Brain microvascular endothelial cell (primary cell): ENCODE results near the gene FOCAD.

Experiments
- DNase-seq: peaks from one replicate; pipeline ENCODE4 v3.0.0-alpha.2; 2020
- H3K27ac ChIP-seq: fragments of 250-450 bp; sonication (Bioruptor Pico); 2 replicates; pipeline ENCODE4 v1.5.1; 2020; ENCODE audit warnings: mild to moderate bottlenecking, moderate library complexity
- H3K27me3 ChIP-seq: fragments of 250-450 bp; sonication (Bioruptor Pico); replicated peaks from 2 replicates; pipeline ENCODE4 v1.5.1; 2020; ENCODE audit warnings: mild to moderate bottlenecking
- H3K36me3 ChIP-seq: fragments of 250-450 bp; sonication (Bioruptor Pico); replicated peaks from 2 replicates; pipeline ENCODE4 v1.5.1; 2020; ENCODE audit warnings: mild to moderate bottlenecking
- H3K4me3 ChIP-seq: 2 replicates; pipeline ENCODE4 v1.5.1; 2011; ENCODE audit warnings: low read depth, mild to moderate bottlenecking, control low read depth, low read length, moderate library complexity
- in situ Hi-C: cut with HindIII; loops from 2 replicates; pipeline ENCODE4 v1.10.0; 2017; ENCODE audit warnings: low sequenced_read_pairs, low pct_ligation_motif_present
- TF ChIP-seq, protein P1 (sequence below): IDR thresholded peaks from 2 replicates; pipeline ENCODE4 v1.5.1; 2011; ENCODE audit warnings: low read depth, mild to moderate bottlenecking, moderate library complexity, low read length, control low read depth, inconsistent platforms; ENCODE audit errors: missing control alignments

Gene FOCAD

DNA sequence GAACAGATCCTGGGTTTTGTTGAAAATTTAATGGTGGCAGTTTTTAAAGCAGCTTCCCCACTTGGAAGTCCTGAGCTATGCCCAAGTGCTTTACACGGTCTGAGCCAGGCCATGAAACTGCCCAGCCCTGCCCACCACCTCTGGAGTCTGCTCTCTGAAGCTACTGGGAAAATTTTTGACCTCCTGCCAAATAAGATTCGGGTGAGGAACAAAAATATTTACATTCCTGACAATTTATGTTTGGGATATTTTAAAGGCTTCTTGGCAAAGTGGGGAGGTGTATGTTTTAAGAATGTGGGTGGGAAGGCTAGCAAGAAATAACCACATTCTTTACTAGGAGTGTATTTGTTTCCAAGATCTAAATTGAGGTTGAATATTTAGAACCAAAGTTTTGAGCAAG lies 297.4 kb downstream of the FOCAD start:
- peak; percentile 53 for DNase-seq
- TF ChIP-seq, protein P1, sequence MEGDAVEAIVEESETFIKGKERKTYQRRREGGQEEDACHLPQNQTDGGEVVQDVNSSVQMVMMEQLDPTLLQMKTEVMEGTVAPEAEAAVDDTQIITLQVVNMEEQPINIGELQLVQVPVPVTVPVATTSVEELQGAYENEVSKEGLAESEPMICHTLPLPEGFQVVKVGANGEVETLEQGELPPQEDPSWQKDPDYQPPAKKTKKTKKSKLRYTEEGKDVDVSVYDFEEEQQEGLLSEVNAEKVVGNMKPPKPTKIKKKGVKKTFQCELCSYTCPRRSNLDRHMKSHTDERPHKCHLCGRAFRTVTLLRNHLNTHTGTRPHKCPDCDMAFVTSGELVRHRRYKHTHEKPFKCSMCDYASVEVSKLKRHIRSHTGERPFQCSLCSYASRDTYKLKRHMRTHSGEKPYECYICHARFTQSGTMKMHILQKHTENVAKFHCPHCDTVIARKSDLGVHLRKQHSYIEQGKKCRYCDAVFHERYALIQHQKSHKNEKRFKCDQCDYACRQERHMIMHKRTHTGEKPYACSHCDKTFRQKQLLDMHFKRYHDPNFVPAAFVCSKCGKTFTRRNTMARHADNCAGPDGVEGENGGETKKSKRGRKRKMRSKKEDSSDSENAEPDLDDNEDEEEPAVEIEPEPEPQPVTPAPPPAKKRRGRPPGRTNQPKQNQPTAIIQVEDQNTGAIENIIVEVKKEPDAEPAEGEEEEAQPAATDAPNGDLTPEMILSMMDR, result no peak
- Histone ChIP-seq H3K36me3 (no peaks in the 10 kb centered on the region), H3K4me3 (no peak overlapping the region), H3K27me3 (no peaks in the 10 kb centered on the region), H3K27ac (peak overlapping the region; percentile 33)
- in situ Hi-C loops, result no loop called here

DNA sequence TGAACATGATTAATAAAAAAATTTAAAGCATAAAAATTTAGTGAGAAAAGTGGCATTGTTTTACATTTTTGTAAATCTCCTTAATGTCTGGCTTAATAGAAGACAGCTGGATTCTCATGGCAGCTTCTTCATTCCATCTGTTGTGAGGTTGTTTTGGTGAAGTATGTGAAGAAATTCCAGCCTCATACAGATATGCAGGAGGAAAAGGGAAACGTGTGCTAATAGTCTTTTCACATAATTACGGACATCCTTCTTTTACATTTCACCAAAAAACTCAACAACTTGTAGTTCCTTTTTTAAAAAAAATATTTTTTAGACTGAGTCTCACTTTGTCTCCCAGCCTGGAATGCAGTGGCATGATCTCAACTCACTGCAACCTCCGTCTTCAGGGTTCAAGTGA lies 300.4 kb downstream of the FOCAD start:
- no peaks in the 10 kb centered on the region for H3K27me3 ChIP-seq
- H3K4me3 ChIP-seq, result no peak overlapping the region
- DNase-seq, result no peak
- H3K36me3 ChIP-seq, result no peaks in the 10 kb centered on the region
- in situ Hi-C loops, result no loop called here
- no peak overlapping the region for H3K27ac ChIP-seq
- TF ChIP-seq, protein P1, result no peak

DNA sequence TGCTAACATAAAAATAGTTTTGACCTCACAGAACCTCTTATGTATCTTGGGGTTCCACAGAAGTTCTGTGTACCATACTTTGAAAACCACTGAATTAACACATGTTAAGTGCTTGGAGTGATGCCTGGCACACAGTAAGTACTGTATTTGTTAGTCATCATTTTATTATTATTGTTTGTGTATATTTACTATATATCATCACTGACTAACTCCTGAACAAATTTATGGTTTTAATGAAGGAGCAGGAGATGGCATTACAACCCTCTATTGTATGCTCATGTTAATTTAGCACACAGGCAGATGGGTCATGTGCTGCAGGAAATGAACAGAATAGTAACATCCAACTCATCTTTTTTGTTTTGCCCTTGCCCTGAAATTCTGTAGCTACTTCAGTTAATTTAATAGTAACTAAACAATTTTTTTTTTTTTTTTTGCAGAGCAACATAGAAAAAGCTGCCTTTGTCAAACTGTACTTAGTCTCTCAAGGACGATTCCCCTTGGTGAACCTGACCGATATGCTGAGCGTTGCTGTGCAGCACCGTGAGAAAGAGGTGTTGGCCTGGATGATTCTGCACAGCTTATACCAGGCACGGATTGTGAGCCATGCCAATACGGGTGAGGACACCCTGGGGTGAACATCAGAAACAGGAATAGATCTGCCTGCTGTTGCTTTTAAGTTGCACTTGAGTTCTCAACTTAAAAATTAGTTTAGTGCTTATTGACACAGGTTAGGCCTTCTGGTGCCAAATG lies 302.0 kb downstream of the FOCAD start:
- Histone ChIP-seq H3K27ac (no peak overlapping the region), H3K27me3 (no peaks in the 10 kb centered on the region), H3K4me3 (no peak overlapping the region), H3K36me3 (peaks cover 7% of the 10 kb centered on the region)
- TF ChIP-seq, protein P1, result no peak
- DNase-seq, result no peak
- in situ Hi-C loops, result no loop called here

DNA sequence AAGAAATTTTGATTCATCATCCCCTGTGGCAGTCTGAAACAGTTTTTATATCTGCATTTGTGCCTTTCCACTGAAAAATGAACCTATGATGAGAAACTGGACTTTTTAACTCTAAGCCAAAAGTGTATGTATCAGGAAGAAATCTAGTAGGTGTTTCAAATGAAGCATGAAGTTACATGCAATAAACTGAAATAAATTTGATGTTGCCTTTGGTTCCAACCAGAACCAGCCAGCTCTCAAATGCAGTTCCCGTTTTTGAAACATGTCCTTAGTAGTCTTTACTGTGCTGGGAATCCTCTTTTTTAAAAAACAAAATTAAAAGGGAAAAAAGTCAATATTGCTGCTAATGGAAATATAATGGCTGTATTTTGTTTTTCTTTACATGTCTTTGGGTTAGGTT lies 303.5 kb downstream of the FOCAD start:
- in situ Hi-C loops, result no loop called here
- DNase-seq, result no peak
- no peak overlapping the region for H3K27ac ChIP-seq
- no peaks in the 10 kb centered on the region for H3K27me3 ChIP-seq
- TF ChIP-seq, protein P1, result no peak
- H3K36me3 ChIP-seq, result peaks cover 7% of the 10 kb centered on the region
- H3K4me3 ChIP-seq, result no peak overlapping the region

DNA sequence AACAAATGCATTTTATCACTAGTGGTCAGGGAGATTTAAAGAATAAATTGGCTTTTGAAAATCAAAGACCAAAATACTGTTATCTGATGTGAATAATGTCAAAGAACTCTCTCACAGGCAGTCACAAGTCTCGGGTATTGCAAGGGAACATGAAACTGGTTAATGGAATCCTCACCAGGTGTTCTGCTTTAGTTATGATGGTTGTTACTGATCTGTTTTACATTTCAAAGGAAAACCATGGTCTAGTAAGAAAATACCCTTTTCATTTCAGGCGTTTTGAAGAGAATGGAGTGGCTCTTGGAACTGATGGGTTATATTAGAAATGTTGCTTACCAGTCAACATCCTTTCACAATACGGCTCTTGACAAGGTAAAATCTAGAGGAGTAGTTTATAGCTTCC lies 304.0 kb downstream of the FOCAD start:
- Histone ChIP-seq H3K27me3 (no peaks in the 10 kb centered on the region), H3K4me3 (no peak overlapping the region), H3K36me3 (peaks cover 7% of the 10 kb centered on the region), H3K27ac (no peak overlapping the region)
- TF ChIP-seq, protein P1, result no peak
- in situ Hi-C loops, result no loop called here
- DNase-seq, result no peak

DNA sequence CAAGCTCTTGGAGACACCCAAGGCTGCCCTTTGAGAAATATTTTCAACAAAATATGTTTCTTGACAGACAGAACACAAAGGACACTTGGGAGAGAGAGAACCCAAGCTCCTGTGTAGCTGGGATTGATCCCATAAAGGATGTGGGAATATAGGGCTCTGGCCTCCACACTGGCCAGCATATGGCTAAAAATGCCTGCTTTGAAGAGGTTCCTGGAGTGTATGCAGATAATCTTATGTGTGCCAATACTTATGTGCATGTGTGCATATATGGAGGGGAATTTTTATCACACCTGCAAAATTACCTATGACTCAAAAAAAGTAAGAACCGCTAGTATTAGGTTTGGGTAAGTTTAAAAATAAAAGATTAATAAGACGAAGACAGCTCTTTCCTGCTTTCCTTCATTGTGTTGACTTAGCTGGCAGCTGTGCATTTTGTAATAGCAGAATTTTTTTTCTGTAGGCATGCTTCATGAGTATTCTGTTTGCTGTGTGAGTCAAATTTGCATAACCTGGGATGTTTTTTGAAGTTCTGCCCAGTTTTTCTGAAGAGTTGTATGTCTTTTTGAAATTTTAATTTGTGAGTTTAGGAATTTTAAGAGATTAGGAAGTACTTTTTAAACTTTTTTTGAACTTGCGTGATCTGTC lies 304.7 kb downstream of the FOCAD start:
- no peak overlapping the region for H3K27ac ChIP-seq
- no peak for DNase-seq
- peaks cover 7% of the 10 kb centered on the region for H3K36me3 ChIP-seq
- TF ChIP-seq, protein P1, result no peak
- H3K27me3 ChIP-seq, result no peaks in the 10 kb centered on the region
- no peak overlapping the region for H3K4me3 ChIP-seq
- in situ Hi-C loops, result no loop called here
